Subcutaneous abdominal adipose tissue (tissue), 5 donors: ENCODE data around the gene JAK3.

Experiments used
- H3K27ac ChIP-seq: one replicate; pipeline ENCODE4 v1.7.0; 2013; ENCODE audit warnings: low read depth, mild to moderate bottlenecking, inconsistent platforms, low read length, moderate library complexity
- H3K27me3 ChIP-seq, 5 donors: one replicate each; pipeline ENCODE4 v1.7.0; 2013; ENCODE audit warnings: low read length in 5 of 5, inconsistent platforms in 1 of 5; ENCODE audit not compliant: control insufficient read depth in 5 of 5, insufficient read depth in 4 of 5
- H3K36me3 ChIP-seq, 5 donors: one replicate each; pipeline ENCODE4 v1.7.0; 2013; ENCODE audit warnings: low read length in 5 of 5; ENCODE audit not compliant: control insufficient read depth in 5 of 5, insufficient read depth in 5 of 5
- H3K4me1 ChIP-seq, 5 donors: one replicate each; pipeline ENCODE4 v1.7.0; 2013; ENCODE audit warnings: low read length in 5 of 5, mild to moderate bottlenecking in 3 of 5, moderate library complexity in 1 of 5; ENCODE audit not compliant: control insufficient read depth in 5 of 5, insufficient read depth in 5 of 5
- H3K4me3 ChIP-seq, 5 donors: one replicate each; pipeline ENCODE4 v1.7.0; 2013; ENCODE audit warnings: low read length in 5 of 5, low read depth in 1 of 5
- H3K9ac ChIP-seq, 5 donors: one replicate each; pipeline ENCODE4 v1.7.0; 2013; ENCODE audit warnings: low read length in 5 of 5, mild to moderate bottlenecking in 4 of 5, moderate library complexity in 3 of 5
- H3K9me3 ChIP-seq, 5 donors: one replicate each; pipeline ENCODE4 v1.7.0; 2013; ENCODE audit warnings: low read length in 5 of 5; ENCODE audit not compliant: control insufficient read depth in 5 of 5
- donor health status: healthy.
- donor health status: healthy.
- donor health status: healthy.
- donor health status: healthy.
- donor health status: healthy.

Gene JAK3

GRCh38 chr19:17874758-17875135 lies 27.0 kb upstream of the JAK3 start:
- peaks cover 0 to 19% (median 12%) of the 10 kb centered on the region in 5 donors for H3K4me1 ChIP-seq
- no peak overlapping the region for H3K9ac ChIP-seq
- H3K27ac ChIP-seq = no peak overlapping the region
- no peaks in the 10 kb centered on the region for H3K9me3 ChIP-seq
- H3K4me3 ChIP-seq = no peak overlapping the region
- peaks cover 27 to 46% (median 39%) of the 10 kb centered on the region in 5 donors for H3K27me3 ChIP-seq
- H3K36me3 ChIP-seq = no peaks in the 10 kb centered on the region

DNA sequence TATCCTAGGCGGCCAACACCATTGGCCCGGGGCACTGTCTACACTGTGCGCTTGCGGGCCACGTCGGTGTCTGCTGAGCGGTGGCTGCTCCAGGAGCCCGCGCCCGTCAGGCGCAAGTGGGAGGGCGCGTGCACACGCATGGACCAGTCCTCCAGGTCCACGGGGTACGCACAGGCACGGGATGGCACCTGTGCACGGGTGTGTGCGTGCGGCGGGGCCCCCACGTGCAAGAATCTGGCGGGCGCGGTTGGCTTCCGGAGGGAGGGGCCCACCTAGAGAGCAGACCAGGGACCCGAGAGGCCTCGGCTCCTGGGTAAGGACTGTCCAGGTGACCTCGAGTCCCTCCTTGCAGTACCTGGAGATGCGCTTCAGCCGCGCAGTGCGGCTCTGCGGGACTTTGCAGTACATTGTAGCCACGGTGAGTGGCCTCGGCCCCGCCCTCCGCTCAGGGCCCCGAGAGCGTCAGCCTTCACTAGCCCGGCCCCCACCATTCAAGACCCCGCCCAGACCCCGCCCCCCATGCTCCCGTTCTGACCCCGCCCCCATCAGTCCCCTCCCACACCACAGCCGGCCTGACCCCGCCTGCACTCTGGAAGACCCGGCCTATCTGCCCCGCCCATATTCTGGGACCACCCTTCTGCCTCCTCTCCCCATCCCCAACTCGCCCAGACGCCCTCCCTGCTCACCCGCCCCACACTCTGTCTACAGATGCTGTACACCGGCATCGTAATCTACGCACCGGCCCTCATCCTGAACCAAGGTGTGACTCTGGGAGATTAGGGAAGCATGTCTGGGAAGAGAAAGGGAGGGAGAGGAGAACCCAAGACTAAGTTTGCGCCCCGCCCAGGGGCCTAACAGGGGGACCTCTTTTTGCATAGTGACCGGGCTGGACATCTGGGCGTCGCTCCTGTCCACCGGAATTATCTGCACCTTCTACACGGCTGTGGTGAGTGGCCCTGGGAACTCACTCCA lies 26.3 kb upstream of the JAK3 start:
- Histone ChIP-seq H3K4me1 (peaks cover 0 to 19% (median 12%) of the 10 kb centered on the region in 5 donors), H3K27me3 (peaks cover 27 to 46% (median 39%) of the 10 kb centered on the region in 5 donors), H3K9ac (no peak overlapping the region), H3K27ac (no peak overlapping the region), H3K36me3 (no peaks in the 10 kb centered on the region), H3K9me3 (no peaks in the 10 kb centered on the region), H3K4me3 (peak overlapping the region in 1 of 5 donors; percentile 31)

GRCh38 chr19:17872251-17873001 lies 24.6 kb upstream of the JAK3 start:
- Histone ChIP-seq H3K9me3 (no peaks in the 10 kb centered on the region), H3K27ac (no peak overlapping the region), H3K9ac (no peak overlapping the region), H3K27me3 (peaks cover 27 to 44% (median 39%) of the 10 kb centered on the region in 5 donors), H3K36me3 (no peaks in the 10 kb centered on the region), H3K4me1 (peaks cover 0 to 19% (median 12%) of the 10 kb centered on the region in 5 donors), H3K4me3 (peak overlapping the region in 1 of 5 donors; percentile 22)

DNA sequence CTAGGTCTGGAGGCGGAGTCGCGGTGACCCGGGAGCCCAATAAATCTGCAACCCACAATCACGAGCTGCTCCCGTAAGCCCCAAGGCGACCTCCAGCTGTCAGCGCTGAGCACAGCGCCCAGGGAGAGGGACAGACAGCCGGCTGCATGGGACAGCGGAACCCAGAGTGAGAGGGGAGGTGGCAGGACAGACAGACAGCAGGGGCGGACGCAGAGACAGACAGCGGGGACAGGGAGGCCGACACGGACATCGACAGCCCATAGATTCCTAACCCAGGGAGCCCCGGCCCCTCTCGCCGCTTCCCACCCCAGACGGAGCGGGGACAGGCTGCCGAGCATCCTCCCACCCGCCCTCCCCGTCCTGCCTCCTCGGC lies 24.1 kb upstream of the JAK3 start, which contains the start of gene SLC5A5:
Gene SLC5A5 (plus strand): TSS at position 68 of the 373 bp plus-strand sequence. CDS start 375 bp downstream, outside the sequence.
- H3K4me3 ChIP-seq = peak within 1 kb of the TSS in 1 of 5 donors; percentile 22
- H3K9me3 ChIP-seq = no peaks in the 10 kb centered on the region
- peaks cover 0 to 19% (median 12%) of the 10 kb centered on the region in 5 donors for H3K4me1 ChIP-seq
- no peak within 1 kb of the TSS for H3K27ac ChIP-seq
- H3K27me3 ChIP-seq = peaks cover 27 to 44% (median 39%) of the 10 kb centered on the region in 5 donors
- H3K9ac ChIP-seq = no peak within 1 kb of the TSS
- H3K36me3 ChIP-seq = no peaks in the 10 kb centered on the region

DNA sequence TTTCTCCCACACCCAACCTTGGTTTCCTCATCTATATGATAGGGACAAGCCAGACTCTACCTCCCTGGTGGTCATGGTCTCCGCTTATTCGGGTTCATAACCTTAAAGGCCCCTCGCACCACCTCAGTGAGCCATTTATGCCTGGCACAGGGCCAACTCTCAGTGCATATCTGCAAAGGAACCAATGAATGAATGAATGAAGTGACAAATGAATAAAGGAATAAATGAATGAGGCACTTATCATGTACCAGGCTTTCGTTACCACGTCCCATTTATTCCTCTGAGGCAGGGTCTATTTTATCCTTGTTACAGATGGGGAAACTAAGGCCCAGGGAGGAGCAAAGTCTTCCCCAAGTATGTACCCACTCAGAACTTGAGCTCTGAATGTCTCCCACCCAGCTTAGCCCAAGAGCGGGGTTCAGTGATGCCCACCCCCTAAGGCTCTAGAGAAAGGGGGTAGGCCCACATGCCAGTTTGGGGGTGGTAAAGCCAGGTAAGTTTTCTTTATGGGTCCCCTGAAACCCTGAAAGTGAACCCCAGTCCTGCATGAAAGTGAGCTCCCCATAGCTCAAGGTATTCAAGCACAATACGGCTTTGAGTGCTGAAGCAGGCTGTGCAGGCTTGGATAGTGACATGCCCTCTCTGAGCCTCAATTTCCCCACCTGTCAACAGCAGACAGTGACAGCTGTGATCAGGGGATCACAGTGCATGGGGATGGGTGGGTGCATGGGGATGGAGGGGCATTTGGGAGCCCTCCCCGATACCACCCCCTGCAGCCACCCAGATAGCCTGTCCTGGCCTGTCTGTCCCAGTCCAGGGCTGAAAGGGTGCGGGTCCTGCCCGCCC lies 23.5 kb upstream of the JAK3 start:
- Histone ChIP-seq H3K4me3 (no peak overlapping the region), H3K27me3 (peaks cover 27 to 44% (median 39%) of the 10 kb centered on the region in 5 donors), H3K9me3 (no peaks in the 10 kb centered on the region)

DNA sequence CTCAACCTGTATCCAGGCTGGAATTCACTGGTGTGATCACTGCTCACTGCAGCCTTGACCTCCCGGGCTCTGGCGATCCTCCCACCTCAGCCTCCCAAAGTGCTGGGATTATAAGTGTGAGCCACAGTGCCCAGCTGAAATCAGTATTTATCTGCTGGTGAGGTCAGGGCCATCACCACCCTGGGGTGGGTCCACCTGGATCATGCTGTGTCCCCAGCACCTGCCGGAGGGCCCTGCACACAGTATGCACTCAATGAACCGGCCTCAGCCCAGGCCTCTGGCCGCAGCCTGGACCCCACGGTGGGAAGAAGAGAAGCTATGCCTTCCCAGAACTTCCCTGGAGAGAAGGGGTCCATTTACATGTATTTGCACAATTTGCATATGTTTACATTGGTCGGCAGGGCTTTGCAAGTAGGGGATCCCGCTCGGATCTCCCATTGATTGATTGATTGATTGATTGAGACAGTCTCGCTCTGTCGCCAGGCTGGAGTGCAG lies 21.4 kb upstream of the JAK3 start:
- Histone ChIP-seq H3K9ac (no peak overlapping the region), H3K27ac (no peak overlapping the region), H3K4me1 (peaks cover 0 to 19% (median 12%) of the 10 kb centered on the region in 5 donors), H3K4me3 (no peak overlapping the region), H3K27me3 (peaks cover 27 to 35% (median 30%) of the 10 kb centered on the region in 5 donors), H3K36me3 (peaks cover 0 to 21% (median 19%) of the 10 kb centered on the region in 5 donors), H3K9me3 (no peaks in the 10 kb centered on the region)

More for the DNA sequence above, 23.5 kb upstream of the JAK3 start:
- peaks cover 0 to 19% (median 12%) of the 10 kb centered on the region in 5 donors for H3K4me1 ChIP-seq
- H3K9ac ChIP-seq = no peak overlapping the region
- peaks cover 0 to under 1% (median 0%) of the 10 kb centered on the region in 5 donors for H3K36me3 ChIP-seq
- no peak overlapping the region for H3K27ac ChIP-seq

- Histone ChIP-seq H3K36me3 (peaks cover 0 to 26% (median 24%) of the 10 kb centered on the region in 5 donors), H3K4me3 (no peak overlapping the region), H3K9me3 (no peaks in the 10 kb centered on the region), H3K9ac (no peak overlapping the region), H3K27me3 (peaks cover 23 to 31% (median 26%) of the 10 kb centered on the region in 5 donors), H3K27ac (no peak overlapping the region), H3K4me1 (peaks cover 0 to 15% (median 8%) of the 10 kb centered on the region in 5 donors)
Observed at GRCh38 chr19:17868669-17869068, 20.9 kb upstream of the JAK3 start.

DNA sequence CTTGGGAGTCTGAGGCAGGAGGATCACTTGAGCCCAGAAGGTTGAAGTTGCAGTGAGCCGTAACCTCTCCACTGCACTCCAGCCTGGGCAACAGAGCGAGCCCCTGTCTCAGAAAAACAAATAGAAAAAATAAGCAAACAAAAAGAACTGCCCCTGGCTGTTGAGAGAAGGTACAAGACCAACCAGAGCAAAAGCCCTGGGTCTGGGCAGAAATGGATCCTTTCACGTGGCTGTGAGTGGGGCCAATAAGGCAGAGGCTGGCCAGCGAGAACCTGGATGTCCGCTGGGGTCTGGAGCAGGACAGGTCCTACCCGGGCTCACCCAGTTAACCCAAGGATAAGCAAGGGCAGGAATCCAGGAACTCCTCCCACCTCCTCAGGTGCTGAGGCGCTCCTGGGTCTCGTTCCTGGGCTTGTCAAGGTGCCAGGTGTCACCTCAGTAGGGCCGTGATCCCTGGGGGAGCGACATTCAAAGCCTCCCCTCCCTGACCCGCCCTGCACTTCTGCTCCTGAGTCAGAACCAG lies 19.2 kb upstream of the JAK3 start:
- H3K36me3 ChIP-seq = peaks cover 0 to 43% (median 41%) of the 10 kb centered on the region in 5 donors
- H3K9ac ChIP-seq = no peak overlapping the region
- no peaks in the 10 kb centered on the region for H3K9me3 ChIP-seq
- H3K4me1 ChIP-seq = peaks cover 0 to 6% (median 3%) of the 10 kb centered on the region in 5 donors
- H3K4me3 ChIP-seq = no peak overlapping the region
- no peak overlapping the region for H3K27ac ChIP-seq
- peaks cover 12 to 19% (median 15%) of the 10 kb centered on the region in 5 donors for H3K27me3 ChIP-seq
